Neuronal stem cell (in vitro differentiated cells): ENCODE data around the gene ATXN7L3.

Experiments
- DNase-seq: peaks from one replicate; pipeline ENCODE4 v3.0.0-alpha.2; 2013; ENCODE audit warnings: low spot score
- H2AFZ ChIP-seq: one replicate; pipeline ENCODE4 v1.6.1; 2013; ENCODE audit warnings: mild to moderate bottlenecking, low read length, inconsistent platforms
- H2AK5ac ChIP-seq: 2 replicates; pipeline ENCODE4 v1.6.1; 2013; ENCODE audit warnings: low read depth, mild to moderate bottlenecking, inconsistent platforms, low read length, moderate library complexity, mixed read lengths
- H2BK120ac ChIP-seq: 2 replicates; pipeline ENCODE4 v1.6.1; 2013; ENCODE audit warnings: low read depth, mild to moderate bottlenecking, inconsistent platforms, low read length, moderate library complexity, mixed read lengths
- H2BK12ac ChIP-seq: one replicate; pipeline ENCODE4 v1.6.1; 2013; ENCODE audit warnings: low read length, inconsistent platforms
- H2BK15ac ChIP-seq: 2 replicates; pipeline ENCODE4 v1.6.1; 2013; ENCODE audit warnings: mild to moderate bottlenecking, low read length, inconsistent platforms, mixed read lengths
- H2BK5ac ChIP-seq: one replicate; pipeline ENCODE4 v1.6.1; 2013; ENCODE audit warnings: inconsistent platforms, mild to moderate bottlenecking, low read length, moderate library complexity
- H3K14ac ChIP-seq: one replicate; pipeline ENCODE4 v1.6.1; 2013; ENCODE audit warnings: low read length, inconsistent platforms
- H3K18ac ChIP-seq: 2 replicates; pipeline ENCODE4 v1.6.1; 2013; ENCODE audit warnings: low read length, inconsistent platforms
- H3K23ac ChIP-seq: 2 replicates; pipeline ENCODE4 v1.6.1; 2013; ENCODE audit warnings: low read depth, mild to moderate bottlenecking, mixed read lengths, low read length, inconsistent platforms; ENCODE audit not compliant: poor library complexity
- H3K27ac ChIP-seq: replicated peaks from 3 replicates; pipeline ENCODE4 v1.5.1; 2013; ENCODE audit warnings: low read length, inconsistent platforms
- H3K27me3 ChIP-seq, 3 experiments: 2 replicates each; pipeline ENCODE4 v1.6.1; 2013; ENCODE audit warnings: low read length in 3 of 3, mild to moderate bottlenecking in 2 of 3, inconsistent platforms in 1 of 3, low read depth in 1 of 3, mixed read lengths in 1 of 3, moderate library complexity in 1 of 3; ENCODE audit not compliant: control insufficient read depth in 3 of 3, insufficient read depth in 3 of 3
- H3K36me3 ChIP-seq, 2 donors: replicated peaks in 1 of 2; 2 replicates each; pipeline ENCODE4 v1.6.1; 2013; ENCODE audit warnings: low read length in 2 of 2; ENCODE audit not compliant: control insufficient read depth in 2 of 2, insufficient read depth in 2 of 2
- H3K4ac ChIP-seq: 2 replicates; pipeline ENCODE4 v1.6.1; 2013; ENCODE audit warnings: inconsistent platforms, mild to moderate bottlenecking, low read length, moderate library complexity
- H3K4me1 ChIP-seq, 2 donors: 1 replicate in 1 of 2; 2 replicates in 1 of 2; pipeline ENCODE4 v1.6.1; 2013; ENCODE audit warnings: low read length in 2 of 2, low read depth in 1 of 2; ENCODE audit not compliant: control insufficient read depth in 2 of 2, insufficient read depth in 1 of 2
- H3K4me2 ChIP-seq: one replicate; pipeline ENCODE4 v1.6.1; 2013; ENCODE audit warnings: mild to moderate bottlenecking, low read length, inconsistent platforms; ENCODE audit not compliant: insufficient read depth, poor library complexity, severe bottlenecking
- H3K4me3 ChIP-seq, 2 donors: 2 replicates each; pipeline ENCODE4 v1.5.1; 2013; ENCODE audit warnings: low read length in 2 of 2, mild to moderate bottlenecking in 2 of 2, inconsistent platforms in 1 of 2, moderate library complexity in 1 of 2
- H3K79me1 ChIP-seq: one replicate; pipeline ENCODE4 v1.6.1; 2013; ENCODE audit warnings: low read depth, mild to moderate bottlenecking, inconsistent platforms, low read length, moderate library complexity
- H3K9ac ChIP-seq: one replicate; pipeline ENCODE4 v1.6.1; 2013; ENCODE audit warnings: mild to moderate bottlenecking, low read depth, low read length, inconsistent platforms; ENCODE audit not compliant: poor library complexity
- H3K9me3 ChIP-seq, 2 donors: replicated peaks in 1 of 2; 2 replicates each; pipeline versions ENCODE3 to v1.6.1; 2013; ENCODE audit warnings: low read length in 2 of 2, mild to moderate bottlenecking in 2 of 2, inconsistent platforms in 1 of 2, low read depth in 1 of 2, mixed read lengths in 1 of 2, moderate library complexity in 1 of 2; ENCODE audit not compliant: control insufficient read depth in 2 of 2, insufficient read depth in 1 of 2
- H4K8ac ChIP-seq: one replicate; pipeline ENCODE4 v1.6.1; 2013; ENCODE audit warnings: low read depth, mild to moderate bottlenecking, inconsistent platforms, low read length, moderate library complexity
- H4K91ac ChIP-seq: one replicate; pipeline ENCODE4 v1.6.1; 2013; ENCODE audit warnings: low read length, low read depth, mild to moderate bottlenecking, inconsistent platforms; ENCODE audit not compliant: poor library complexity
- WGBS, 2 donors: extraction: QIAGEN DNeasy Blood & Tissue Kit; methylation state at CpG; one replicate each; pipeline ENCODE4 v1.1.7; 2013; ENCODE audit warnings: missing lambda C conversion rate in 2 of 2, mixed read lengths in 1 of 2; ENCODE audit not compliant: insufficient read length in 2 of 2, insufficient replicate concordance in 1 of 2; ENCODE audit errors: extremely low coverage in 2 of 2; 5-methylcytosine and 5-hydroxymethylcytosine counted together

The ATXN7L3 gene

DNA sequence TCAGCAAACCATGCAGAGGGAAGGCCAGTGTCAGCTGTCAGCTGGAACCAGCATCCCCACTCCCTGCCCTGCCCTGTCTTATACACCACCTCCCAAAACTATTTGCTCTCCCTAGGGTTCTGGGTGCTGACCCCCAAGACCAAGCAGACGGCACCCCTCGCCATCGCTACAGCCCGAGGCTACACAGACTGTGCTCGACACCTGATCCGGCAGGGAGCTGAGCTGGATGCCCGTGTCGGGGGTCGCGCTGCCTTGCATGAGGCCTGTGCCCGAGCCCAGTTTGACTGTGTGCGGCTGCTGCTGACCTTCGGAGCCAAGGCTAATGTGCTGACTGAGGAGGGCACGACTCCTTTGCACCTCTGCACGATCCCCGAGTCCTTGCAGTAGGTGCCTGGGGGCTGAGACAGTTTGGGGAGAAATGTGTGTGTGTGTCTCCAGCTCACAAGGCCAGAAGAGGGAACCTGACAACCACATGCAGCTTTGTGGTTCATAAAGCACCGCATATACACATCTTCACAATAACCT lies 27.7 kb downstream of the ATXN7L3 start:
- H2BK120ac ChIP-seq = no peak overlapping the region
- H2AK5ac ChIP-seq = no peak overlapping the region
- WGBS, 2 donors = no CpG with 5 or more reads among the region's 17 CpGs
- no peak overlapping the region for H4K91ac ChIP-seq
- peaks cover 8 to 23% of the 10 kb centered on the region in 2 donors for H3K36me3 ChIP-seq
- H3K4ac ChIP-seq = no peak overlapping the region
- no peak overlapping the region for H4K8ac ChIP-seq
- no peak overlapping the region for H2AFZ ChIP-seq
- H3K4me1 ChIP-seq = peaks cover 9 to 13% of the 10 kb centered on the region in 2 donors
- H2BK5ac ChIP-seq = peak overlapping the region; percentile 10
- H3K9me3 ChIP-seq = no peaks in the 10 kb centered on the region
- peak overlapping the region; percentile 91 for H3K14ac ChIP-seq
- no peak overlapping the region for H3K4me3 ChIP-seq
- H3K23ac ChIP-seq = peak overlapping the region; percentile 27
- peak overlapping the region; percentile 7 for H3K9ac ChIP-seq
- no peak overlapping the region for H2BK15ac ChIP-seq
- no peak for DNase-seq
- no peaks in the 10 kb centered on the region for H3K27me3 ChIP-seq
- no peak overlapping the region for H3K18ac ChIP-seq
- H3K27ac ChIP-seq = no peak overlapping the region
- H3K4me2 ChIP-seq = no peak overlapping the region
- H2BK12ac ChIP-seq = no peak overlapping the region
- H3K79me1 ChIP-seq = no peaks in the 10 kb centered on the region

DNA sequence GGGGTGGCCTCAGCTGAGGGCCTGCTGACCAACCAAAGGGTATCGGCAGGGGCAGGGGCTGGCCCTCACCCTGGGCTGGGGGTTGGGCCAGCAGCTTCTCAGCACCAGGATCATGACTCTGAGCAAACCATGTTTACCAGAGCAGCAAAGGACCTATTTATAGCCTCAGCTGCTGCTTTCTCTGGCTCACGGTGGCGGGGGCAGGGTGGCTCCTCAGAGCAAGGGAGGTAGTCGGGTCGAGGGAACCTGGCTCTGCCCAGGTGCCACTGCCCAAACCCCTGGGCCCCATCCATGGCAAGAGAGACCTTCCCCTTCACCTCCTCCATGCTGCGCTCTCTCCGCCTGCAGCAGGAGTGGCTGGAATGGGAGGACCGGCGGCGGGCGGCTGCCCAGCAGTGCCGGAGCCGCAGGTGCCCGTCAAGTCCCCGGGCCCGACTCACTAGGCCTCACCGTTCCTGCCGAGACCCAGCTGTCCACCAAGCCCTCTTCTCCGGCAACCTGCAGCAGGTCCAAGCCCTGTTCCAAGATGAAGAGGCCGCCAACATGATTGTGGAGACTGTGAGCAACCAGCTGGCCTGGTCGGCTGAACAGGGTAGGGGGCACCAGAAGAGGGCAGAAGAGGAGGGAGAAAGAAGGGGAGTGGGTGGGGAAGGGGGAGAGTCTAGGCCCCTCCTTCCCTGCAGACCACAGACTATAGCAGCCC lies 29.0 kb downstream of the ATXN7L3 start, which contains the start of gene ASB16:
TSS of gene ASB16 (plus strand) at position 206 of the 703 bp plus-strand sequence. CDS start at position 292, 86 bp downstream.
- H4K91ac ChIP-seq = no peak within 1 kb of the TSS
- no peak within 1 kb of the TSS for H3K14ac ChIP-seq
- no peak within 1 kb of the TSS for H3K4me2 ChIP-seq
- peak within 1 kb of the TSS; percentile 24 for H3K18ac ChIP-seq
- H2BK15ac ChIP-seq = no peak within 1 kb of the TSS
- no peaks in the 10 kb centered on the region for H3K27me3 ChIP-seq
- no peak within 1 kb of the TSS for H4K8ac ChIP-seq
- no peaks in the 10 kb centered on the region for H3K9me3 ChIP-seq
- H3K79me1 ChIP-seq = no peaks in the 10 kb centered on the region
- no peak within 1 kb of the TSS for H3K23ac ChIP-seq
- peaks cover 5 to 9% of the 10 kb centered on the region in 2 donors for H3K36me3 ChIP-seq
- H2BK120ac ChIP-seq = no peak within 1 kb of the TSS
- H3K4me1 ChIP-seq = peaks cover 9 to 13% of the 10 kb centered on the region in 2 donors
- H2BK12ac ChIP-seq = peak within 1 kb of the TSS; percentile 59
- peak within 1 kb of the TSS in 1 of 2 donors; percentile 16 for H3K4me3 ChIP-seq
- H2AFZ ChIP-seq = no peak within 1 kb of the TSS
- H2AK5ac ChIP-seq = peak within 1 kb of the TSS; percentile 3
- peak within 1 kb of the TSS; percentile 65 for H3K9ac ChIP-seq
- no peak for DNase-seq
- H3K4ac ChIP-seq = no peak within 1 kb of the TSS
- peak within 1 kb of the TSS; percentile 15 for H3K27ac ChIP-seq
- no peak within 1 kb of the TSS for H2BK5ac ChIP-seq
- WGBS, 2 donors = no CpG with 5 or more reads among the region's 21 CpGs

DNA sequence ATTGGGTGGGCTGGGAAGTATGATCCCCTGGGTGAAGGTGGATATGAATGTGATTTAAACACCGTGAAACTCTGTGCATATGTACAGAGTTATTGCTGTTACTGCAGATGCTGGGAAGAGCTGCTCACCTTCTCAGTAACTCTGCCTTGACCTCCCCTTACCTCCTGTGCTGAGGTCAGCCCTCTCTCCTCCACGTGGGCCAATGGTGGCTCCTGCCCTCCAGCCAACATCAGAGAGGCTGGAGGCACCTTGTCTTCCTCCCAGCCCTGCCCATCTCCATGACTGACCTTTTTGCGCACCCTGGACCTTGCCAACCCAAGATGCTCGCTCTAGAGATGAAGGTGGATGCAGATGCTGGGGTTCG lies 29.6 kb downstream of the ATXN7L3 start:
- Histone ChIP-seq H3K23ac (no peak overlapping the region), H3K14ac (no peak overlapping the region), H3K4me3 (peak overlapping the region in 1 of 2 donors; percentile 16), H3K4me1 (peaks cover 9 to 13% of the 10 kb centered on the region in 2 donors), H3K4ac (no peak overlapping the region), H2BK12ac (peak overlapping the region; percentile 59), H3K9me3 (no peaks in the 10 kb centered on the region), H3K27ac (peak overlapping the region; percentile 15), H2BK120ac (no peak overlapping the region), H2BK15ac (no peak overlapping the region), H3K18ac (no peak overlapping the region), H2BK5ac (no peak overlapping the region), H3K27me3 (no peaks in the 10 kb centered on the region), H3K79me1 (no peaks in the 10 kb centered on the region), H3K36me3 (peaks cover 5% of the 10 kb centered on the region in 2 donors), H2AFZ (no peak overlapping the region), H3K4me2 (no peak overlapping the region), H3K9ac (peak overlapping the region; percentile 65), H4K8ac (no peak overlapping the region), H4K91ac (no peak overlapping the region), H2AK5ac (peak overlapping the region; percentile 3)
- no peak for DNase-seq
- WGBS, 2 donors = no CpG with 5 or more reads among the region's 5 CpGs

- Histone ChIP-seq H3K27me3 (no peaks in the 10 kb centered on the region), H4K8ac (no peak overlapping the region), H3K18ac (no peak overlapping the region), H2BK12ac (no peak overlapping the region), H3K36me3 (peaks cover 2 to 4% of the 10 kb centered on the region in 2 donors), H2BK5ac (no peak overlapping the region), H3K9me3 (no peaks in the 10 kb centered on the region), H3K4me2 (no peak overlapping the region), H3K4ac (no peak overlapping the region), H2AFZ (no peak overlapping the region), H3K4me3 (no peak overlapping the region), H3K9ac (no peak overlapping the region), H4K91ac (no peak overlapping the region), H2BK120ac (no peak overlapping the region), H3K79me1 (no peaks in the 10 kb centered on the region), H3K4me1 (peaks cover 9 to 13% of the 10 kb centered on the region in 2 donors), H3K14ac (no peak overlapping the region), H3K23ac (peak overlapping the region; percentile 8), H3K27ac (no peak overlapping the region), H2AK5ac (no peak overlapping the region), H2BK15ac (no peak overlapping the region)
- no CpG with 5 or more reads among the region's 7 CpGs for WGBS, 2 donors
- DNase-seq = no peak
These were observed 32.4 kb downstream of the ATXN7L3 start for GRCh38 chr17:44167181-44167861.
